ENCODE results near the gene TNPO2.
"Not testable (repeated sequence)": the region's sequence is repeated elsewhere in the genome, so short reads cannot be mapped to it uniquely, and the experiment has no call there.

TNPO2 gene

GRCh38 chr19:12736995-12737834, 13.5 kb upstream of the TNPO2 start, which contains the start of gene GET3:
GET3 (plus strand) TSS chr19:12737497; CDS start chr19:12737506, 9 bp downstream.
- peak; percentile 70 for DNase-seq

GRCh38 chr19:12733369-12734214, 9.9 kb upstream of the TNPO2 start:
- no peak for DNase-seq

DNA sequence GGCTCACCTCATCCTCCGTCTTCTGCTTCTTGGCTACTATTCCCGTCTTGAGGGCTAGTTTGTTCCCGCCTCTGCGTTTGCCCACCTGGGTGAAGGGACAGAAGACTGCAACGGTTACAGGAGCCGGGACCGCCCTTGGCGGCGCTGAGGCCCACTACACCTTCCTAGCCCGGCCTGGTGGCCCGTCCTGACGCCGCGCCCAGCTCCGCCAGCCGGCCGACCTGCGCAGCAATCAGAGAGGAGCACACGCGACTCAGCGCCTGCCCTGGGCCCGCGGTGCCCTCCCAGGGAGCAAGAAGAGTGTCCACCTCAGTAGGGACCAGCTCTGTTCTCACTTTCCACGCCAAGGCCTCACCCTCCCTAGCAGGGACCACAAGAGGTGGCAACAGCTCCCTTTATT, 7.6 kb upstream of the TNPO2 start:
- DNase-seq, result no peak

GRCh38 chr19:12730064-12730463, 6.3 kb upstream of the TNPO2 start:
- DNase-seq, result no peak

DNA sequence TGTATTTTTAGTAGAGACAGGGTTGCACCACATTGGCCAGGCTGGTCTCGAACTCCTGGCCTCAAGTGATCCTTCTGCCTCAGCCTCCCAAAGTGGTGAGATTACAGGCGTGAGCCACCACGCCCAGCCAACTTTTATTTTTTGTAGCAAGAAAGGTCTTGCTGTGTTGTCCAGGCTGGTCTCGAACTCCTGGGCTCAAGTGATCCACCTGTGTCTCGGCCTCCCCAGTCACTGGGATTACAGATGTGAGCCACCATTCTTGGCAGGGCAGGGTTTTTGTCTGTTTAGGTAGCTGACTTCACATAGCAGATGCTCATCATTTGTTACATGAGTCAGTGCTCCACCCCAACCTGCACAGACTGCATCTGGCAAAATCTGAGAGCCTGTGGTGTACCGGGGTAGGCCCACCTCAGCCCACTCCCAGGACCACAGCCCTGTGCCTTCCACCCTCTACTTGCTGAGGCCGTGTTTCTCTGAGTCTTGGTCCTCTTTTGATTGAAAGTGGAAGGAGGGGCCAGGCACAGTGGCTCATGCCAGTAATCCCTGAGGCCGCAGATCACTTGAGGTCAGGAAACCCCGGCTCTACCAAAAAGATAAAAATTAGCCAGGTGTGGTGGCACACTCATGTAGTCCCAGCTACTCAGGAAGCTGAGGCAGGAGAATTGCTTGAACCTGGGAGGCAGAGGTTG, 4.2 kb upstream of the TNPO2 start:
- no peak for DNase-seq

DNA sequence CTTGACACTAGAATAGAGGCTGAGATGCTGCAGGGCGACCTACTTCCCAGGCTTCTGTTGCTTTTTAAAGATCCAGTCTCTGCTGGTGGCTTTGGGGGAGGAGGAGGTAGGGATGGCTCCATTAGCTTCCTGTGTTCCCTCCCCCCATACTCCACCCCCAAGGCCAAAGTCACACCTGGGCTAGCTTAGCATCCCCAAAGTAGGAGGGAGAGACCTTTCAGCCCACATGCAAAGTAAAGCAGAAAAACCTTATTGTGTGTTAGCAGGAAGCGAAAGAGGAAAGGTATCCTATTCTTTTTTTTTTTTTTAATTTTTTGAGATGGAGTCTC, 3.2 kb upstream of the TNPO2 start:
- no peak for DNase-seq

- DNase-seq, result not testable (repeated sequence)
Observed at GRCh38 chr19:12725612-12726011, 1.9 kb upstream of the TNPO2 start.

DNA sequence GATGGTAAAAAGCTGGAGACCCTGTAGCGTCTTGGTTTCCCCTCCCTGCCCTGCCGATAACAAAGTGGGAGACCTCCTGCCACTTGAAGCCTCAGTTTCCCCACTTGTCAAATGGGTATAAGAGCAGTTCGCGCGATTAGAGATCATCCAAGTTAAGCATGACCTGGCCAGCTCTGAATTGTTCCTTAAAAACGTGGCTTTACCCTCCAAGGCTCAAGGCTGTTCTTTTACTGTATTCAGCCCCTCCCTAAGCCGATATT, 421 bp downstream of the TNPO2 start:
- no peak for DNase-seq

GRCh38 chr19:12722566-12723380, 959 bp downstream of the TNPO2 start:
- DNase-seq, result peak; percentile 90

GRCh38 chr19:12721656-12722565, 1.8 kb downstream of the TNPO2 start:
- DNase-seq, result peak; percentile 43

DNA sequence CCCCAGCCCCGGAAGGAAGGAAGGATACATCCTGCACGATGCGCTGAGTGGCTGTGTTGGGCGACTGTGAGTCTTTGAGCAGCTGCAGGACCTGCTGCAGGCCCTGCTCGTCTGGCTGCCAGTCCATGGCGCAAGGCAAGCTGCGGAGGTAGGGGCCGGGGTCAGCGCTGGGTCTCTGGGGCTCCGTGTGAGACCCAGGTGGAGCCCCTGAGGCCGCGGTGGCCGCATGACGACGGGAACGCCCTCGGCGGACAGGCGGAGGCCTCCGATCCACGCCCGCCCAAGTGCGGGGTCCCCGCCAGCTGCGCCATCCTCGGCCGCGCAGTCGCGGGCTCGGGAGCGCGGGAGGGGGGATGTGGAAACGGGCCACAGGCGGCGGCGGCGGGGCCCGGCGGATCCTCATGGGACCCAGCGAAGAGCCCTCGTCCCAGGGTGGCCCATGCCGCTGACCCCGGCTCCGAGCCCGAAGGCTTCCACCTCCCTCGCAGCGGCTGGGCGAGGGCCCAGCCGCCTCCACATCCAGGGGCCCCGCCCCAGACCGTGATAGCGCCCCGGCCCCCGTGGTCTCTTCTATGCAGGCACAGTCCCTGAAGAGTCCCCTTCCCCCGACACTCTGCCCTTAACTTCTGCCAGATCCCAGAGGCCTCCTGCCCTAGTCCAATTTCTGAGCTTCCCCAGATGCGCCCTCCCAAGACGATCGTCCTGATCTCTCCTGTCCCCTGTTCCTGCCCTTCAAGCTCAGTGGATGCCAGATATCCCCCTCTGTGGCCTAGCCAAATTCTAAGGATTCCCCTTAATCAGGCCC, 2.7 kb downstream of the TNPO2 start:
- no peak for DNase-seq

- DNase-seq, result no peak
Observed at GRCh38 chr19:12720296-12720695, 3.4 kb downstream of the TNPO2 start.

DNA sequence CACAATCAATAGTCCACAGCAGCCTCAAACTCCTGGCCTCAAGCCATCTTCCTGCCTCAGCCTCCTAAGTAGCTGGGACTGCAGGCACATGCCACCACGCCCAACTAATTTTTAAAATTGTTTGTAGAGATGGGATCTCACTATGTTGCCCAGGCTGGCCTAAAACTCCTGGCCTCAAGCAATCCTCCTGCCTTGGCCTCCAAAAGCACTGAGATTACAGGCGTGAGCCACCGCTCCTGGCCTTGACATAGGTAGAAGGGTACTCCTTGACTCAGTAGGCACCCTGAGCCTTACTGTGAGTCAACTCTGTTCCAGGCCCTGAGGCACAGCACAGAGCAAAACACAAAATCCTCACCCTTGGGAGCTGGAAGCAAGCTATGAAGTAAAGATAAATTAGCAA, 7.8 kb downstream of the TNPO2 start:
- no peak for DNase-seq

DNA sequence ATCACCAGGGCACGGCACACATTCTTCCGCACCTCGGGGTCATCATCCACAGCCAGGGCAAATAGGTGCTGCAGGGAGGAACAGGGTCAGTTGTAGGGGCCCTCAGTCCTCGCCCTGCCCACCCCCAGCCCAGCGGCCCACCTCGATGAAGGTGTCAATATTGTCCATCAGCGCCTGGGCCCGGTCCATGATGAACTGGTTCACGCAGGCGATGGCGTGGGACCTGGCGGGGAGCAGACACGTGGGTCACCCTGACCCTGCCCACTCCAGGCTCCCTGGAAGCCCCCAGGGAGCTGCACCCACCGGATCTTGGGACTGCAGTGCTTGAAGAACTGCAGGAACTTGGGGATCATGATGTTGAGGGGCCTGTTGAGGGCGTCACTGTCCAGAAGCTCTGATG, 8.6 kb downstream of the TNPO2 start:
- DNase-seq, result no peak

- not testable (repeated sequence) for DNase-seq
Observed at GRCh38 chr19:12713304-12713703, 10.4 kb downstream of the TNPO2 start.

DNA sequence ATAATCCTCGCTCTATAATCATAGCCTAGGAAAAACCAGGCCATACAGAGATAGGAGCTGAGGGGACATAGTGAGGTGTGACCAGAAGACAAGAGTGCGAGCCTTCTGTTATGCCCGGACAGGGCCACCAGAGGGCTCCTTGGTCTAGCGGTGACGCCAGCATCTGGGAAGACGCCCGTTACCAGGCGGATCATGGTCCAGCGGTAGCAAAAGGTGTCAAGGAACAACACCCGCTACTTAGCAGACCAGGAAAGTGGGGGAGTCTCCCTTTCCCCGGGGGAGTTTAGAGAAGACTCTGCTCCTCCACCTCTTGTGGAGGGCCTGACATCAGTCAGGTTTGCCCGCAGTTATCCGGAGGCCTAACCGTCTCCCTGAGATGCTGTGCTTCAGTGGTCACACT, 11.7 kb downstream of the TNPO2 start:
- DNase-seq, result not testable (repeated sequence)

DNA sequence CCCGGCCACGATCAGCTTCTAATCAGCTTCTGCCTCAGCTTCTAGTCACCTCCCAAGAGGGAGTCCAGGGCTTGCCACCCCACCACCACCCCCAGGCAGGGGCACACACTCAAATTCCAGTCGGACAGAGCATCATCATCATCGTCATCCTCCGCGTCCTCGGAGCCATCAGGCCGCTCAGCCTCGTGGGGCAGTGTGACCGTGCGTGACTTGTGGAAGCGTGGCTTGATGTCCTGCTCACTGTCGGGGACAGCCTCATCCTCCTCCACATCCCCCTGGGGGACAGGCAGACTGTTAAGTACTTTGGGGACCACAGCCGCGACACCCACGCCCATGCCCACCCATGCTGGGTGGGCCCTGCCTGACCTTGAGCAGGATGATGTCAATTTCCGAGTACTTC, 12.5 kb downstream of the TNPO2 start:
- DNase-seq, result no peak

GRCh38 chr19:12708641-12709040, 15.1 kb downstream of the TNPO2 start:
- DNase-seq, result no peak

GRCh38 chr19:12706332-12706718, 17.4 kb downstream of the TNPO2 start:
- DNase-seq, result no peak

GRCh38 chr19:12705654-12706331, 17.9 kb downstream of the TNPO2 start:
- no peak for DNase-seq
